ENCODE results near the gene CCNL2.

CCNL2 gene

DNA sequence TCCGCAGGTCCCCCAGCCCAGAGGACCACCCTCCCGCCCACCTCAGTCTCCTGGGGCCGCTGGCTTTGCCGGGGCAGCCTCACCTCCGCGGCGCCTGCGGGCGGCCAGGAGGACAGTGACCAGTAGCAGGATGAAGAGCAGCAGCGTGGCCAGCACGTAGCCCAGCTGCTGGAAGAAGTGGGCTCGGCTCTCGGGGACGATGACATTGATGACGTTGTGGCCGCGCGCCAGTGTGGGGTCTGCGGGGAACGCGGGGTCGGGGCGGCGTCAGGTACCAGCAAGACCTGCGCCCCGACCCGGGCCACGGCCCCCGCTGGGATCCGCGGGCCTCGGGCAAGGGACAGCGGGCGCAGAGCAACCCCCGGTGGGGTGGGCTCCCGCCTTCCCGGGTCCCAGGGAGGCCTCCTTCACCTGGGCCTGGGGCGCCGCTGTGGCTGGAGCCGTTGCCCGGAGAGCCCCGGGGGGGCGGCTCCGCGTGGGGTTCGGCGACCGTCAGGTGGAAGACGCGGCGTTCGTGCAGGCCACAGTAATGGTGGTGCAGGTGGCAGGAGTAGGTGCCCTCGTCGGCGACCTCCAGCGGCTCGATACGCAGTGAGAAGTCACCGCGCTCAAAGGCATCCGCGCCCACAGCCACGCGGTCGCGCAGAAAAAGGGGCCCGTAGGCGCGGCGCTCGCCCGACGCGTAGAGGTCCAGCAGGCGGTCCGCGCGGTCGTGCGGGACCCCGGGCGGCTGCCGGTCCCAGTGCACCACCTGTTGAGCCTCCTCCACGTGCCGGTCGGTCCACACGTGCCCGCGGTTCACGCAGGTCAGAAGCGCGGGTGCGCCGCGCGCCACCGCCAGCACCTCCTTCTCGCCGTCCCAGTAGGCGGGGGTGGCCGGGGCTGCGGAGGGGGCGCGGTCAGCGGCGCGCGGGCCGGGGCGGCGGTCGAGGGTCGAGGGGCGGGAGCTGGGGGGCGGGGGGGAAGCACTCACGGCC lies 44.6 kb downstream of the CCNL2 start:
- DNase-seq = no peak

DNA sequence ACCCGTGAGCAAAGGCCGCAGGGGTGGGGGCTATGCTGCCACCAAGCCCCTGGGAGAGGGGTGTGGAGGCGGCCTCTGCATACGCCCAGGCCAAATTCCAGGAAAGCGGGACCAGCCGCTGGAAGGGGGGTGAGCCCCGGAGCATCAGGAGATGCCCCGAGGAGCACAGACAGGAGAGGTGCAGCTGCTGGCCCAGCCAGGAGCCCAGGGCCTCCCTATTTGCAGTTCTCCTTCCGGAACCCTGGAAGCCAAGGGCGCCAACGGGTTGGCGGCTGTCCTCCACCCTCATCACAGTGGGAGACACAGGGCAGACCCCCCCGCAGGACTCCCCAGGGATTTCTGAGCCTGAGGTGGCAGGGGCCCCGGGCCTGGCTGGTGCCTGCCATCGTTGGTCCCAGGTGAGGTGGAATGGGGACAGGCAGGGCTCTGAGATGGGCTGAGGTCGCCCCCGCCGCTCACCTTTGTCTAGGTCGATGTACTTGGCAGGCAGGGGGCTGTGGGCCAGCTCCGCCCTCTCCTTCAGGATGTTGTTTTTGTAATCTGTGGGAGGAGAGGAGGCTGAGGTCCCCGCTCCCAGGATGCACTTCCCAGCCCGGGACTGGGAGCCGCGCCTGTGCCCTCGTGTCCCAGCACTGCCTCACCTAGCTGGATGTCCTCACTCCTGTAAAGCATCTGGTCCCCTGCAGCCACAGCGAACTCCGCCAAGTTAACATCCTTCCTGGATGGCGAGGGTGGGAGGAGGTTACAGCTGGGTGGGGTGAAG lies 45.6 kb downstream of the CCNL2 start:
- DNase-seq = no peak

DNA sequence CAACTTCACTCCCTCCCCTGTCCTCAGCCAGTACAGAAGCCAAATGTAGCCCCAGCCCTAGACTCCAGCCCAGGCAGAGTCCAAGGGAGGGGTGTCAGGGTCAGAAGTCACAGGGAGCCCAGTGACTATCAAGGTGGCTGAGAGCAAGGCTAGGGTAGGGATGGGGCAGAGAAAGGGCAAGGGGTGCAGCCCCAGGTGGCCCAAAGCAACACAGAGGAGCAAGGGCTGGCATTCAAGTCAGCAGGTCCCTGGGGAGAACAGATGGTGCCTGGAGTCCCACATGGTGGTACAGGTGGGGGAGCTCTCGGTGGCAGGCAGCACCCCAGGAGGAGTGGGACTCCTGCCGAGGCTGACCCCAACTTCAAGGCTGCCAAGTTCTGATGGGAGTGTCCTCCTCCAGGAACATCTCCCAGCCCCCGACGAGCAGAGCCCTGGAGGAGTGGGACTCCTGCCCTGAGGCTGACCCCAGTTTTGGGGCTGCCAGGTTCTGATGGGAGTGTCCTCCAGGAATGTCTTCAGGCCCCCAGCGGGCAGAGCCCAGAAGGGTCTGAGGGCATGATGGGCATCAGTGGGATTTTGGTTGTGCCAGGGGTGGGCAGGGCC lies 46.2 kb downstream of the CCNL2 start:
- DNase-seq = no peak

DNA sequence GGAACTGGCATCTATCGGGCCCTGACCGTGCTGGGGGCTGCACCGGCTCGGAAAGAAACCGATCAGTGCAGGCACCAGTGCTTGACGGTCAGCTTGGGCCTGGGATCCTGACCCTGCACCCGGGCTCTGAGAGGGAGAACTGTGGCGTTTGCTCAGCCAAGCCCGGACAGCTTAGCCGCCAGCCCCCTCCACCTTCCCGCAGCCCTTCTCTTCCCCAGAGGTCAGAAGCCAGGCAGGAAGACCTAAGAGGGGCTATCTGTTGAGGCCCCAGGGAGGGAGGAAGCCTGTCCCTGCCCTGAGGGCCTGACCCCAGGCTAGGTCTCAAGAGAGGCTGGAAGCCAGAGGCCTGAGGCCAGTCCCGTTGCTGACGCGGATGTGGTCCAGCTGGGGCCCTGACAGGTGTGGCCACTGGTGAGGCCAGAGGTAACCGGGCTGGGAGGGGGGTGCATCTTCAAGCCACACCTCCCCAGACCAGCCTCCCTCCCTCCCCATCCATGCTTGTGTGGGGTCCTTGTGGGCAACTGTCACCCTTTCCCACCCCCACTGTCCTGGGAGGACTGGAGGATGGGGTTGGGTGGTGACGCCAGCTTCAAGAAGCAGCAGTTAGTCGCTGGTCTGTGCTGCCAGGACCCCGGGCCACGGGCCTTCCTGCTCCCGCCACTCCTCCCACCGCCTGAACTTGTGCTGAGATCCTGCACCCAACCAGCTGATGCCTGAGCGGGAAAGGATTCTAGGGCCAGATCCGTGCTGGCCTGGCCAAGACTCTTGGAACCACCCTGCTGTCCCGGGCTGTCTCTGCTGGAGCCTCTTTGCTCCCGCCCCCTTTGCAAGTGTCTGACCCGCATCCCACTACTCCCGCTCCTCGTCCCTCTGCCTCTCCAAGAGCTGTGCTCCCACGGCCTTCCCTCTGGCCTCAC lies 47.4 kb downstream of the CCNL2 start:
- no peak for DNase-seq

DNA sequence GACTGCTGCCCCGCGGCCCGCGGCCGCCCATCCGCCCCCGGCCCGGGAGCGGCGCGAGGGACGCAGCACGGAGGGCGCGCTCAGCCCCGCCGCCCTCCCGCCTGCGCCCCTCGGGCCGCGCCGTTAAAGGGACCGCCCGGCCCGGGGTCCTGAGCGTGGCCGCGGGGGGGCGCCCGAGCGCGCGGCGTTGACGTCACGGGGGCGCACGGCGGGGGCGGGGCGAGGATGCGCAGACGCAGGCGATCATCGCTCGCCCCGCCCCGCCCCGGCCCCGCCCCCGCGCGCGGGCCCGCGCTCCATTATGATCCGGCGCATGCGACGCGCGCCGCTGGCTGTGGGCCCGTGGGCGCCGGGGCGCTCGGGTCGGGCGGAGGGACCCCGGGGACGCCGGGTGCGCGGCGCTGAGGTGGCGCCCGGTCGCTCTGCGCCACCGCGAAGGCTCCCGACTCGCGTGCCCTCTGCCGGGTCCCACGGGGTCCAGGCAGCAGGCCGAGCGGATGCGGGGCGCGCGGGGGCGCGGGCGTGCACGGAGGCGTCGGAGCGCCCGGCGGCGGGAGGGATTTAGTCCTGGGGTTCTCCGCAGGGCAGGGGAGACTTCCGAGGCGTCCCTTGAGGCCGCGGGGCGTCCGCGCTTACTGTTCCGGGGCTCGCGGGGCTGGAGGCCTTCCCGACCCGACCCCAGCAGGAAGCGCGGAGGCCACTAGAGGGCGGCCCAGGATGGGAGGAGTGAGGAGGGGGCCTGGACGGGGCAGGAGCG lies 49.7 kb downstream of the CCNL2 start, which contains the start of gene DVL1:
Gene DVL1, minus strand, starts transcription at position 163 of the 757 bp plus-strand sequence. CDS start 353 bp downstream, outside the sequence.
- peak; percentile 68 for DNase-seq

DNA sequence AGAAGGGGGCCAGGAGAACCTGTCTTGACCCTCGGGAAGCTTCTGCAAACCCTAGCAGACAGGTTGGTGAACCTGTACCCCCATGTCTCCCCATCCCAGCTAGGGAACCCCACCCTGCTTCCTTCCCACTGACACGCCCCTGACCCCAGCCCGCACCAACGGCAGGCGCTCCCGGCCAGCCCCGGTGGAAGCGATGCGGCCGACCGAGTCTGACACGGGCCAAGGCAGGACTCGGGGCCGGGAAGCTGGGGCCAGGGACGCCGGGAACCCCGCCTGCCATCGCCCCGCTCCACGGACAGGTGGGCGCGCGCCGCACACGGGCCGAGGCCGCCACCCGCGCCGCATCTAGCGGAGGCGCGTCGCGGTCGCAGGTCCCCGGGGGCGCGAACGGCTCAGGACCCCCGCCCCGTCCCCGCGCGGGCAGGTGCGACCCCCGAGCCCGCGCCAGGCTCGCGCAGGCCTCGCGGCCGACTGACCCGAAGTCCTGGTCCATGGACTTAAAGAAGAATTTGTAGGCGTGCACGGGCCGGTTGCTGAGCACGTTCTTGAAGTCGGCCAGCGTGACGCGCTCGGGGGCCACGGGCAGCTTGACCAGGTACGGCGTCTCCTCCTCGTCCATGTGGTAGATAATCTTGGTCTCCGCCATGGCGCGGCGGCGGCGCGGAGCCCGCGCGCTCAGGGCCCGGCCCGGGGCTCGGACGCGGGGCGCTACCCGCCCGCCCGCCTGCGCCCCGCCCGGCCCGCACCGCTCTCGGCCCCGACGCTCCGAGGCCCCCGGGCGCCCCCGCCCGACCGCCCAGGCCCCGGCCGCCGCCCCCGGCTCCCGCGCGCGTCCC lies 50.5 kb downstream of the CCNL2 start:
- DNase-seq = peak; percentile 48

DNA sequence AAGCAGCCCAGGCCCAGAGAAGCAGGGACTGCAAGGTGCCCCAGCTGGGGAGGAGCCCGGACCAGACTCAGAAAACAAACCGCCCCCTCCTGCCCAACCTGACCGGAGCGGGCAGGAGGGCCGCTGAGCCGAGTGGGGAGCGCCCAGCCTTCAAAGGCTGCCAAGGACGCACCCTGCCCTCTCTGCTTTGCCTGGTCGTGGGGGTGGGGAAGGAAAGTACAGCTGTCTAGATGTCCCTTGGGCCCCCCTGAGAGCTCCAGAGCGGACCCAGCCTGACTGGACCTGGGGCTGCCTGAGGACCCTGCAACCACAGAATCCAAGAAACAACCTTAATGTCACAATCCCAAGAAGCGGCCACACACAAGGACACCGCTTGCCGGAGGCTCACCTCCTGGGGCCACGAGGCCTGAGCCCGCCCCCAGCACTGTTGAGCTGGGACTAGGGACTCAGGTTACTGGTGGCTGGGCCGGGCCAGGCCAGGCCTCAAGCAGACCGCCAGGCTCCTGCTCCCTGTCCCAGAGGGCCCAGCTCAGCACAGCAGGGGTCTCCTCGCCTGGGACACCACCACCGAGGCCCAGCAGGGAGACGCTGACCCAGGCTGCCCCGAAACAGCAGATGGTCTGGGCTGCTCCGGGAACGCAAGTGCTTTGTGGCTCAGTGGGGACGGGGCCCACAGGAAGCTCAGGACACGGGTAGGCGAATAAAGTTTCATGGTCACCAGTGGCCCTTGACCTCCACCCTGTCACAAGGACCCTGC lies 51.3 kb downstream of the CCNL2 start:
- DNase-seq = no peak

DNA sequence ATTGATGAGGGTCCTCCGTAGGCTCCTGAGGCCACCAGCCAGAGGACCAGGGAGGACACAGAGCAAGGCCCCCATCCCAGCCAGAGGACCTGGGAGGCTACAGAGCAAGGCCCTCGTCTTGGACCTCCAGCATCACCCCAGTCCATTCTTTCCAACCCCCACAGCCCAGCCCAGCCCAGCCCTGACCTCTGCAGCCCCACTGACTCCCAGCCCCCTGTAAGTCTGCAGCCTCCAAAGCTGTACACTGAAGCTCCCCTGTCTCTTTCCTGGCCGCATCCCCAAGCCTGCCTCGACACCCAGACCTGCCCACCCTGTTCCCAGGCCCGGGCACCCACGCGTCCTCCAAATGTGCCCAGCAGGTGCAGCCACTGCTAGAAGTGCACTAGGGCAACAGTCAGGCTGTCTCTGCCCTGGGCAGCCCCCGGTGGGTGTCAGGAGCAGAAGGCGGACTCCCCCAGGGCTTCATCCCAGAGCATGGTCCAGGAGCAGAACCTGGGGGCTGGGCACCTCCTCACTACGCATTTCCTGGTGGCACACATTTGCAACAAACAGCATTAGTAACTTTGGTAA lies 52.0 kb downstream of the CCNL2 start:
- DNase-seq = no peak

DNA sequence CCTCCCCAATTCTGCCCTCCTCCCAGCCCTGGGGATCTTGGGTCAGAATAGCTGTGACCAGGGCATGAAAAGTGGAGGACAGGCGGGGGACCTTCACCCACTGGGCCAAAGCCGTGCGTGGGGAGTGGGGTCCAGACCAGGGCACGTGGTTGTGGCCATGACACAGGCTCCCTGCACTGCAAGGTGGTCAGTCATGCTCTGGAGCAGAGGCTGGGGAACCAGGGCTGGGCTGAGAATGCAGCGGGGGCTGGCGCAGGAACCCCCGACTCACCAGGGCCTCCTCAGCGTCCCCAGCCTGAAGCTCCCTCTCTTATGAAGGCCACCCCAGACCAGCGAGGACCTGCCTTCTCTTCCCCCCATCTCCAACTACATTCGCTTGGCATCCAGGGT lies 52.6 kb downstream of the CCNL2 start:
- no peak for DNase-seq

DNA sequence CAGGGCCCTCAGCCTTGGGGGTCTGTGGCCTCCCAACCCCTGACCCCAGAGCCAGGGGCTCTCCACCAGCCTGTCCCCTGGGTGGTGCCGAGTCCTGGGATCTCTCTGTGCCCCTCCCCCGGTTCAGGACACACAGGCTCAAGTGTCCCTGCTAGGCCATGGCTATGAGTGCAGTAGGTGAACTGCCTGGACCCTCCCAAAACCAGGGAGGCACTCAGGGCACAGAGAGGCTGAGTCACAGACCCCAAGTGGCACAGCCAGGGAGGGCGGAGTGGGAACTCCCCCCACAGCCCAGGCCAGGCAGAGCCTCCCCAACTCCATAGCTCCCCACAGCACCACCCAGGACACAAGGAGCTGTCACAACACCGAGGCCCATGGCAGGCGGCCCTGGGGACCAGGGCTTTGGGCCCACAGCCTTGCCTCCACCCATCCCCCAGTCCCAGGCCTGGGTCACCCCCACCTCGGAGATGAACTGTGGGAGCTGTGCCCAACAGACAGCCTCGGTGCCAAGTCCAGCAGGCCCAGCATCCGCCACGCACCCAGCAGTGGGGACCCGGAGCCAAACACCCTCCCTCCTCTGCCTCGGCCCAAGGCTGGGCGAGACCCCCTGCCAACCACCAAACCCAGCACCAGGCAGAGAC lies 53.2 kb downstream of the CCNL2 start:
- no peak for DNase-seq

DNA sequence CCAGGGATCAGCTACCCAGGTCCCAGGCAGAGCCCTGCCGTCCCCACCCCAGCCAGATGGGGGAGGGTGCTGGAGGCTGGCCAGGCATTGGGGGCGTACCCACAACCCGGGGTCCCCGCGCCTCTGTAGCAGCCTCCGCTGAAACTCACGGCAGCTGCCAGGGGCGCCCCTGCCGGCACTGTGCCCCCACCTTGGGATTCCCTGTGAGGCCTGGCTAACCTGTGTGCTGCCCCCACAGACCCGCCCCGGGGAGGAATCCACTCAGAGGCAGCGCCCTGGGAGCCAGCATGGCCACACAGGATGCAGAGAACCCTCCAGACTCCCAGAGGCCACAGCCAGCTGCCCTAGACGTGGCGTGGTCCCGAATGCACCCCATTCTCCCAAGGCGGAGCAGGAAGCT lies 53.8 kb downstream of the CCNL2 start:
- DNase-seq = no peak

DNA sequence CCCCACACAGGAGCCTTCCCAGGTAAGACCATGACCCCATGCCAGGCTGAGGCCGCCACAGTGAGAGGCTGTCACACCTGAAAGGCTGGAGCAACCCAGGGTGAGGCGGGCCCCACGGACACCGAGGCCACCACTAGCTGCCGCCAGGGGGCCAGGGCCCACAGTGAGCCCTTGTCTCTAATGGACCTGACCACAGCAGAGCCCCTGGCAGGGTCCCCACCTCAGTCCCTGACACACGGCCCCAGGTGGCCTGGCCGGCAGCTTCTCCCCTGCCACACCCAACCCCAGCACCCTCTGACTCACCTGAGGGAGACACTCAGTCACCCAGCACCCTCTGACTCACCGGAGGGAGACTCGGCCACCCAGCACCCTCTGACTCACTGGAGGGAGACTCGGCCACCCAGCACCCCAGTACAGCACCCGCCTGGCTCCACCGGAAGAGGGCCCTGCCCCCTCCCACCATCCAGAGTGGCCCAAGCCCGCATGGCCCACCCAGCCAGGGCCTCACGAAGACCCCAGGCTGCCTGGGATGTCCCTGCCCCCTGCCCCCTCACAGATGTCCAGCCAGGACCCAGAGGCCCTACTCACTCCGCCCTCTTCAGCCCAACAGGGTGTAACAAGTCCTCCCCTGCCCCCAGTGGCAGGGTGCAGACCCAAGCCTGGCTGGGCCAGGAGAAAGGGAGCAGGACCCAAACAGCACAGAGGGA lies 54.3 kb downstream of the CCNL2 start:
- DNase-seq = peak; percentile 4

DNA sequence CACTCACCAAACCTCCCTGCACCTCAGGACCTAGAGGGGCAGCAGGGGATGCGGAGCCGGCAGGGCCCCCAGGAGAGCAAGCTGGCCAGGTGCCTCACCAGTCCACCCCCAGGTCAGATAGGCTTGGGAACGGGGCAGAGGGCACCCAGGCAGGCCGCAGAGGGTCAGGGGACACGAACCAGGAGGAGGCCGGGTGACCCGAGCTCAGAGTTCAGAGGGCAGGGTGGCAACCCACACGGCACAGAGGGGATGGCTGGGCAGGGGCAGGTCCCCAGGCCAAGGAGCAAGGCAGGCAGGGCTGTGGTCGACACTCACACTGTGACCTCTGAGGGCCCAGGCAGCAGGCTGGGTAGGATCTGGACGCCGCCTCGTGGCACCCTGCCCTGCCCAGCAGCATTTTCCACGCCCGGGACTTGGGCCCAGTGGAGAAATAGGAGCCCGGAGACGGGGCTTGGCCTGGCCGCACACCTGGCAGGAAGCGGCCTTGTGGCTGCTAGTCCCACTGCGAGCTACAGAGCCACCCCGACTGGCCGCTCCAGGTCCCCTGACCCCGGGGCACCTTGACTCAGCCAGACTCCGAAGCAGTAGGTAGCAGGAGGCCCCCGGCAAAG lies 55.2 kb downstream of the CCNL2 start:
- no peak for DNase-seq

DNA sequence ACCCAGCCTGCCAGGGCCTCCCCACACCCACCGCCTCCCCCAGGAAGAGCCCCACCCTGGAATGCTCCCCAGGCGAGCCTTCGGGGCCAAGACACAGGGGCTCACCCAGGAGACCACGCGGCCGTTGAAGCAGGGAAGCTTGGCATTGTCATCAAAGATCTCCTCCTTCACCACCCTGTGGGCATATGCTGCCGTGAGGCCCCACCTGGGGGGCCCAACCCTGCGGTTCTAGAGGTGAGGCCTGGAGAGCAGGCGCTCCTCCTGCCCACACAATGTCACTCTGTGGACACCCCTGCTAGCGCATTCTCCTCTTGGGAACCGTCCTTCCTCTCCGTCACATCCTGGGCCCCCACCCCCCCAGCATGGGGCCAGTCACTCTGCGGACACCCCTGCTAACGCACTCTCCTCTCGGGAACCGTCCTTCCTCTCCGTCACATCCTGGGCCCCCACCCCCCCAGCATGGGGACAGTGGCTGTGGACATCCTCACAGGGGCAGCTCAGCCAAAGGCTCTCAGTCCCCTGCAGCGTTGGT lies 56.5 kb downstream of the CCNL2 start:
- DNase-seq = no peak

DNA sequence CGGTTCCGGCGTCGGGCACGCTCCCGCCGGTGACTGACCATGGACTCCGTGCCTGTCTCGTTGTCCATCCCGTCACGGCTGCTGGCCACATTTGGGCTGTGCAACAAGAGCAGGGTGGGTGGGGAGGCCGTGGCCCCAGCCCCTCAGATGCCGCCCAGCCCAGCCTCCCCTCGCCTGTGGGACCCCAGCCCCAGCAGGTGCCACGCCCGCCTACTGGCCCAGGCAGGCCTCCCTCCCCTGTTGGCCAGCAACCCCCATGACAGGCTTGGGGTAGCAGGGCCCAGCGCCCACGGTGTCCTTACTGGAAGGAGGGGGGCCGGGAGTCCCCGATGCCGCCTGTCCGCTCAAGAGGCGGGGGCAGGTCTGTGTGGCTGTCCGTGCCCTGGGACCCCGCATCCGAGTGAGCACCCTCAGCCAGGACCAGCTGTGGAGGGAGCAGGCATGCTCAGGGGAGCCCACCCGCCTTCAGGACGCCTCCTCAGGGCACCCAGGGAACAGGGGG lies 57.0 kb downstream of the CCNL2 start:
- DNase-seq = no peak

DNA sequence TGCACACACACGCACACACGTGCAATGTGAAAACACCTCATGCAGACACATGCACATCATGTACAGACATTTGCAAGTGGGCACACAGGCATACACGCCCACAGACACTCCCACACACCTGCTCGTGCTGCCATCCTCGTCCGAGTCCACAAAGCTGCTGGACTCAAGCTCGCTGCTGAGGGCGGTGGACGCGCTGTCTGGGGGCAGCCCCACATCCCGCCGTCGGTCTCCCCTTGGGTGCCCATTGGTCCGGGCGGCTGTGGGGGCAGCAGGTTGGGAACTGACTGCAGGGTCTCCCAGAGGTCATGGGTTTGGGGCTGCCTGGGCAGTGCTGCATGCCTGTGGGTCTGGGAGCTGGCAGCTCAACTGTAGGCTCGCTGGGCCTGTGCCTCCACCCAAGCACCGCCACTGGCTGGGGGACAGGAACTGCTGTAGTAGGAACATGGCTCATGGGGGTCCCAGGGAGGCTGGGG lies 57.5 kb downstream of the CCNL2 start:
- no peak for DNase-seq
